PC-9 (cell line): ENCODE measurements around the gene KBTBD4. TPM values are rescaled to one million over a fixed set of nuclear protein-coding genes. Genes with fewer than 3 reads are reported as not detected.

Experiments used
- BruUV-seq: library from RNA; stranded (reverse); fragments of 400-500 nt; replicated peaks from 2 replicates; lab custom pipeline; 2021; lab: Mats Ljungman, UMichigan
- CTCF ChIA-PET: fragments of 300-600 bp; sonication (Branson Sonifier 250); formaldehyde crosslinking; loops from one replicate; lab custom pipeline; 2022; ENCODE audit warnings: antibody characterized with exemption; lab: Charles Lee
- POLR2A ChIA-PET: fragments of 300-600 bp; sonication (Branson Sonifier 250); formaldehyde crosslinking; loops from one replicate; lab custom pipeline; 2022; ENCODE audit warnings: antibody characterized with exemption; ENCODE audit not compliant: unreplicated experiment; lab: Charles Lee
- DNase-seq, 2 experiments: peaks; one replicate each; pipeline versions ENCODE4 v3.0.0 to v3.0.0-alpha.2; 2015 to 2022; ENCODE audit warnings: mixed read lengths in 1 of 2
- H2AFZ ChIP-seq: fragments of 200-600 bp; sonication (generic); 2 replicates; pipeline ENCODE4 v1.8.1; 2017; ENCODE audit warnings: antibody characterized with exemption
- H3F3A ChIP-seq: fragments of 200-600 bp; sonication (generic); 2 replicates; pipeline ENCODE4 v1.8.1; 2017; ENCODE audit warnings: antibody characterized with exemption, mild to moderate bottlenecking, low read depth; ENCODE audit not compliant: insufficient read depth
- H3K27ac ChIP-seq: fragments of 200-600 bp; sonication (generic); 2 replicates; pipeline ENCODE4 v1.6.1; 2016; ENCODE audit warnings: mixed run types
- H3K27me3 ChIP-seq: fragments of 200-600 bp; sonication (generic); 2 replicates; pipeline ENCODE4 v1.6.1; 2016; ENCODE audit warnings: low read depth, mixed run types; ENCODE audit not compliant: insufficient read depth
- H3K36me3 ChIP-seq: fragments of 200-600 bp; sonication (generic); 2 replicates; pipeline ENCODE4 v1.6.1; 2016; ENCODE audit warnings: low read depth, mixed run types
- H3K4me1 ChIP-seq: fragments of 200-600 bp; sonication (generic); replicated peaks from 2 replicates; pipeline ENCODE4 v1.6.1; 2016; ENCODE audit warnings: mixed run types; ENCODE audit not compliant: insufficient read depth
- H3K4me2 ChIP-seq: fragments of 200-600 bp; sonication (generic); 2 replicates; pipeline ENCODE4 v1.6.1; 2017; ENCODE audit warnings: mixed run types
- H3K4me3 ChIP-seq: fragments of 200-600 bp; sonication (generic); 2 replicates; pipeline ENCODE4 v1.6.1; 2016; ENCODE audit warnings: mixed run types
- H3K79me2 ChIP-seq: fragments of 200-600 bp; sonication (generic); 2 replicates; pipeline ENCODE4 v1.6.1; 2017; ENCODE audit warnings: low read depth, mixed run types
- H3K9me2 ChIP-seq: fragments of 200-600 bp; sonication (generic); 2 replicates; pipeline ENCODE4 v1.8.1; 2017; ENCODE audit warnings: mild to moderate bottlenecking; ENCODE audit not compliant: insufficient read depth
- H3K9me3 ChIP-seq: fragments of 200-600 bp; sonication (generic); 2 replicates; pipeline ENCODE4 v1.8.1; 2016; ENCODE audit warnings: low read depth; ENCODE audit not compliant: insufficient read depth
- H4K20me1 ChIP-seq: fragments of 200-600 bp; sonication (generic); 2 replicates; pipeline ENCODE4 v1.8.1; 2017; ENCODE audit not compliant: insufficient read depth
- CTCF ChIP-seq: fragments of 200-600 bp; sonication (generic); conservative IDR thresholded peaks from 2 replicates; pipeline ENCODE4 v1.6.1; 2017; ENCODE audit warnings: mixed run types, antibody characterized with exemption, mild to moderate bottlenecking, moderate library complexity
- EZH2 ChIP-seq: fragments of 200-600 bp; sonication (generic); IDR thresholded peaks from 2 replicates; pipeline ENCODE4 v1.8.0; 2017; ENCODE audit warnings: antibody characterized with exemption, low read depth
- intact Hi-C: fragments of 100-400 bp; cut with micrococcal nuclease; formaldehyde crosslinking; loops from one replicate; pipeline ENCODE4 v1.10.0; 2022; ENCODE audit not compliant: unreplicated experiment
- total RNA-seq: library from RNA; stranded (reverse); gene quantifications from 2 replicates; pipeline ENCODE4 v1.2.3, GENCODE V29; 2021

KBTBD4 gene
- total RNA-seq, 1 experiment from 2014 or later: 20.3 TPM

DNA sequence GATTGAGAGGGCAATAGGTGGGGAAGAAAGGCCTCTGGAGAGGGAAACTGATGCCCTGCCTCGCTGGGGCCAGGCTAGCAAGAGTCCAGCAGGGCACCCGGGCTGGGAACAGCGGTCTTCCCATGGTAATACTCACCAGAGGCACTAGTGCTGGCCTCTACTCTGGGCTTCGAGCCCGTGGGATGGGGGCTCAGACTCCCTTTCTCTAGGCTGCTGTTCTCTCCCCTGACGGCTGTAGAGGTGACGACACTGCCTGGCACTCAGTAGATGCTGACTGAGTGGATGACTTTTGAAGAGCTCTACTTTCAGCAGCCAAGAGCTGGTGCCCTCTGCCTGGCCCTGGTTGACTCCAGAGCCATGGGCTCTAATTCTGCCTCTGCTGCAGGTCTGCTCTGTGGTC, 16.3 kb upstream of the KBTBD4 start:
- CTCF ChIA-PET: no interaction called here
- Histone ChIP-seq H3K36me3 (no peaks in the 10 kb centered on the region), H2AFZ (no peak overlapping the region), H3K4me1 (no peaks in the 10 kb centered on the region), H4K20me1 (no peaks in the 10 kb centered on the region), H3K9me3 (no peaks in the 10 kb centered on the region), H3K27ac (no peak overlapping the region), H3K27me3 (peaks cover 22% of the 10 kb centered on the region; the same call in 1 of the 2 replicates), H3K9me2 (no peaks in the 10 kb centered on the region), H3K79me2 (no peaks in the 10 kb centered on the region), H3K4me3 (no peak overlapping the region), H3K4me2 (no peak overlapping the region), H3F3A (peaks cover 7% of the 10 kb centered on the region; the same call in 1 of the 2 replicates)
- BruUV-seq: no TSS peak
- POLR2A ChIA-PET: interaction anchor here (0.6 kb wide), 1 partner anchor 154 kb away, joined by 3 read pairs; no protein-coding TSS in a partner anchor
- no peak for TF ChIP-seq CTCF
- no peak for TF ChIP-seq EZH2
- DNase-seq: no peak
- intact Hi-C loops: no loop called here

DNA sequence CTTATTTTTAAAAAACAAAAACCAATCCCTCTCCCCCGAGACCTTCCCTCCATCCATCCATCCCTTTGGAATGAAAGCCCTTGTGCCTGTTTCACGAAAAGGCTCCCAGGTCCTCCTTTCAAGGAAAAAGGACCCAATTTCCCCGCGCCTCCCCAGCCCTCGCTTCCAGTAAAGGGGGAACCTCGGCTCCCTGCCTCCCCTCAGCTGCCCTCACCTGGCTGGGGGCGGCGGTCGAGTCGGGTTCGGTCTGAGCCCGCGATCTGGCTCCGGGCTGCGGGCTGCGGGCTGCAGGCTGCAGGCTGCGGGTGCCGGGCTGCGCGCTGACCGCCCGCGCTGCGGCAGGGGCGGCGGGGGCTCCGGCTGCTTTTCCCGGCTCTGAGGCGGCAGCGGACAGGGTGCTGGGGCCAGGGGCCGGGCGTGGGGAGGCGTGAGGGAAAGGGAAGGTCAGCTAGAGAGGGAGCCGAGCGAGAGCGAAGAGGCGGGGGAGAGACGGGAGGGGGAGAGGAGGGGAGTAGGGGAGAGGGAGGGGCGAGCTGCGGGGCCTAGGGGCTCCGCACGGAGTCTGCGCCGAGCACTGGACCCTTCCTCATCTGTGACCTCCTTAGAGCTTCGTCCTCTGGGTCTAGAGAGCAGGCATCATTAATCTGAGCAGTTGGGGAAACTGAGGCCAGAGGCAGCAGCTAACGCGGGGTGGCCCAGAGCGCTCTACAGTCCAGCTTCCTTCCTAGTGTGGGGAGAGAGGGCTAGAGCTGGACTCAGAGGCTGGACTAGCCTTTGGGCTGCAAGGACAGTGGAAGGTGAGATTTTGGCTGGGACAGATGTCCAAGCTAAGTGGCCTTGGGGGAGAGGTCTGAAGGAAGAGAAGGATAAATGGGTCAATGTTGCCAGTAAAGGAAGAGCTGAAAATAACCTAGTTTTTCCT, 15.4 kb upstream of the KBTBD4 start, which contains the start of gene C1QTNF4:
Gene C1QTNF4, minus strand, starts transcription at position 478 of the 922 bp plus-strand sequence. CDS start 3,601 bp downstream, outside the sequence.
- POLR2A ChIA-PET: interaction anchor here (0.6 kb wide), 1 partner anchor 154 kb away, joined by 3 read pairs; no protein-coding TSS in a partner anchor

More for the DNA sequence above, 15.4 kb upstream of the KBTBD4 start, which contains the start of gene C1QTNF4:
- no peaks in the 10 kb centered on the region for H3K79me2 ChIP-seq
- TF ChIP-seq CTCF (no peak), EZH2 (no peak)
- intact Hi-C loops: no loop called here
- no peak within 1 kb of the TSS for H3K4me2 ChIP-seq
- H3F3A ChIP-seq: peaks cover 7% of the 10 kb centered on the region; the same call in 1 of the 2 replicates
- BruUV-seq: no TSS peak
- H3K9me2 ChIP-seq: no peaks in the 10 kb centered on the region
- H3K4me3 ChIP-seq: no peak within 1 kb of the TSS
- H3K9me3 ChIP-seq: no peaks in the 10 kb centered on the region
- H2AFZ ChIP-seq: no peak within 1 kb of the TSS
- peaks cover 22% of the 10 kb centered on the region; the same call in 1 of the 2 replicates for H3K27me3 ChIP-seq
- DNase-seq: no peak
- CTCF ChIA-PET: no interaction called here
- no peaks in the 10 kb centered on the region for H4K20me1 ChIP-seq
- no peaks in the 10 kb centered on the region for H3K4me1 ChIP-seq
- H3K36me3 ChIP-seq: no peaks in the 10 kb centered on the region
- H3K27ac ChIP-seq: no peak within 1 kb of the TSS
